C4-2B (cell line): ENCODE measurements around the gene RESP18.

Experiments used
- ZFX ChIP-seq: fragments of 450-650 bp; IDR thresholded peaks from 2 replicates; pipeline ENCODE4 v1.6.1; 2017
- TF ChIP-seq, protein P1 (sequence below): fragments of 450-650 bp; conservative IDR thresholded peaks from 2 replicates; pipeline ENCODE4 v1.5.1; 2017; ENCODE audit warnings: mild to moderate bottlenecking

DNA sequence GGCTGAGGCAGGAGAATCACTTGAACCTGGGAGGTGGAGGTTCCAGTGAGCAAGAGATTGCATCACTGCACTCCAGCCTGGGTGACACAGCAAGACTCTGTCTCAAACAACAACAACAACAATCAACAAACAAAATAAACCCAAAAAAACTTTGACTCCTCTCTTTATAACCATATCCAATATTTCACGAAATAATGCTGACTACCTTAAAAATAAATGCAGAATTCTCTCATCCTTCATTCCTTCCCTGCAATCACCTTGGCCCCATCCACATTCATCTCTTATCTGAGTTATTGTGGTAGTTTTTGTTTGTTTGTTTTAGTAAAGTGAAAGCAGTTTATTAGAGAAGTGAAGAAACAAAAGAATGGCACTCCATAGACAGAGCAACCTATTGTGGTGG, 26.5 kb downstream of the RESP18 start:
- TF ChIP-seq, protein P1, sequence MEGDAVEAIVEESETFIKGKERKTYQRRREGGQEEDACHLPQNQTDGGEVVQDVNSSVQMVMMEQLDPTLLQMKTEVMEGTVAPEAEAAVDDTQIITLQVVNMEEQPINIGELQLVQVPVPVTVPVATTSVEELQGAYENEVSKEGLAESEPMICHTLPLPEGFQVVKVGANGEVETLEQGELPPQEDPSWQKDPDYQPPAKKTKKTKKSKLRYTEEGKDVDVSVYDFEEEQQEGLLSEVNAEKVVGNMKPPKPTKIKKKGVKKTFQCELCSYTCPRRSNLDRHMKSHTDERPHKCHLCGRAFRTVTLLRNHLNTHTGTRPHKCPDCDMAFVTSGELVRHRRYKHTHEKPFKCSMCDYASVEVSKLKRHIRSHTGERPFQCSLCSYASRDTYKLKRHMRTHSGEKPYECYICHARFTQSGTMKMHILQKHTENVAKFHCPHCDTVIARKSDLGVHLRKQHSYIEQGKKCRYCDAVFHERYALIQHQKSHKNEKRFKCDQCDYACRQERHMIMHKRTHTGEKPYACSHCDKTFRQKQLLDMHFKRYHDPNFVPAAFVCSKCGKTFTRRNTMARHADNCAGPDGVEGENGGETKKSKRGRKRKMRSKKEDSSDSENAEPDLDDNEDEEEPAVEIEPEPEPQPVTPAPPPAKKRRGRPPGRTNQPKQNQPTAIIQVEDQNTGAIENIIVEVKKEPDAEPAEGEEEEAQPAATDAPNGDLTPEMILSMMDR = no peak
- TF ChIP-seq ZFX = no peak
